Measurements from ENCODE around the gene NOP9. TPM values are rescaled to one million over a fixed set of nuclear protein-coding genes. Genes with fewer than 3 reads are reported as not detected.

Gene NOP9
- total and polyA plus RNA-seq, 2 experiments from 2014 or later = 2.5 to 23.7 TPM

GRCh38 chr14:24307156-24307574, 7.5 kb downstream of the NOP9 start:
- H3K9me2 ChIP-seq (ENCODE audit: insufficient read depth) = no peaks in the 10 kb centered on the region
- H4K20me1 ChIP-seq (ENCODE audit: insufficient read depth) = no peaks in the 10 kb centered on the region
- no peak overlapping the region for H3K9ac ChIP-seq
- peaks cover 15% of the 10 kb centered on the region for H3K4me1 ChIP-seq (ENCODE audit: insufficient read depth)
- no peaks in the 10 kb centered on the region for H3K9me3 ChIP-seq (ENCODE audit: low read depth)
- no peaks in the 10 kb centered on the region for H3K27me3 ChIP-seq (replicated peaks; ENCODE audit: insufficient read depth)
- TF ChIP-seq EZH2 (IDR thresholded peaks at IDR 0.05; ENCODE audit: insufficient read depth, poor library complexity, severe bottlenecking) (no peak), EZH2phosphoT487 (IDR thresholded peaks at IDR 0.05; ENCODE audit: insufficient read depth, low read depth) (no peak)
- no peak overlapping the region for H2AFZ ChIP-seq
- H3K36me3 ChIP-seq (ENCODE audit: low read depth) = peaks cover 14% of the 10 kb centered on the region; the same call in 1 of the 2 replicates
- 0 out of 2 replicates have a peak, but pooled peaks cover 1% of the 10 kb centered on the region for H3K79me2 ChIP-seq (ENCODE audit: insufficient read depth)
- no peak overlapping the region for H3K4me3 ChIP-seq
- 88 to 90% methylated on average over 10 to 11 of the region's 11 CpGs for WGBS, 2 experiments (ENCODE audit: low coverage in 1 of 2, low lambda C conversion rate in 2 of 2, missing lambda C conversion rate in 2 of 2)
- H3K4me2 ChIP-seq (ENCODE audit: unreplicated experiment) = no peak overlapping the region
- H3K27ac ChIP-seq = no peak overlapping the region
- no peak for DNase-seq
- peaks cover 8% of the 10 kb centered on the region; the same call in 1 of the 2 replicates for H3F3A ChIP-seq (ENCODE audit: insufficient read depth)
- in situ Hi-C loops (cut with MboI) = no loop called here

- 61 to 66% methylated on average over 6 of the region's 6 CpGs for WGBS, 2 experiments (ENCODE audit: low coverage in 1 of 2, low lambda C conversion rate in 2 of 2, missing lambda C conversion rate in 2 of 2)
- H3K9me3 ChIP-seq (ENCODE audit: low read depth) = no peaks in the 10 kb centered on the region
- H3K36me3 ChIP-seq (ENCODE audit: low read depth) = peaks cover 10% of the 10 kb centered on the region; the same call in 1 of the 2 replicates
- H2AFZ ChIP-seq = no peak within 1 kb of the TSS
- peaks cover 15% of the 10 kb centered on the region for H3K4me1 ChIP-seq (ENCODE audit: insufficient read depth)
- H3K9ac ChIP-seq = no peak within 1 kb of the TSS
- no peak within 1 kb of the TSS for H3K4me2 ChIP-seq (ENCODE audit: unreplicated experiment)
- DNase-seq = peak; percentile 75
- H3F3A ChIP-seq (ENCODE audit: insufficient read depth) = peaks cover 8% of the 10 kb centered on the region; the same call in 1 of the 2 replicates
- no peaks in the 10 kb centered on the region for H3K79me2 ChIP-seq (ENCODE audit: insufficient read depth)
- in situ Hi-C loops (cut with MboI) = no loop called here
- no peaks in the 10 kb centered on the region for H3K9me2 ChIP-seq (ENCODE audit: insufficient read depth)
- no peaks in the 10 kb centered on the region for H3K27me3 ChIP-seq (replicated peaks; ENCODE audit: insufficient read depth)
- H3K27ac ChIP-seq = no peak within 1 kb of the TSS
- no peaks in the 10 kb centered on the region for H4K20me1 ChIP-seq (ENCODE audit: insufficient read depth)
- H3K4me3 ChIP-seq = no peak within 1 kb of the TSS
- TF ChIP-seq EZH2 (IDR thresholded peaks at IDR 0.05; ENCODE audit: insufficient read depth, poor library complexity, severe bottlenecking) (no peak), EZH2phosphoT487 (IDR thresholded peaks at IDR 0.05; ENCODE audit: insufficient read depth, low read depth) (no peak)
These were observed 8.1 kb downstream of the NOP9 start, which contains the start of gene CIDEB for GRCh38 chr14:24307575-24308341. CIDEB (minus strand) TSS chr14:24307977; CDS start chr14:24307858, 119 bp downstream.

- WGBS, 2 experiments (ENCODE audit: low coverage in 1 of 2, low lambda C conversion rate in 2 of 2, missing lambda C conversion rate in 2 of 2) = 73 to 76% methylated on average over 7 of the region's 7 CpGs
- no peaks in the 10 kb centered on the region for H4K20me1 ChIP-seq (ENCODE audit: insufficient read depth)
- H3K79me2 ChIP-seq (ENCODE audit: insufficient read depth) = no peaks in the 10 kb centered on the region
- in situ Hi-C loops (cut with MboI) = no loop called here
- peaks cover 15% of the 10 kb centered on the region for H3K4me1 ChIP-seq (ENCODE audit: insufficient read depth)
- no peak overlapping the region for H3K9ac ChIP-seq
- H3F3A ChIP-seq (ENCODE audit: insufficient read depth) = peaks cover 8% of the 10 kb centered on the region; the same call in 1 of the 2 replicates
- no peak for TF ChIP-seq EZH2phosphoT487 (IDR thresholded peaks at IDR 0.05; ENCODE audit: insufficient read depth, low read depth)
- no peak for TF ChIP-seq EZH2 (IDR thresholded peaks at IDR 0.05; ENCODE audit: insufficient read depth, poor library complexity, severe bottlenecking)
- no peak overlapping the region for H3K4me3 ChIP-seq
- H2AFZ ChIP-seq = no peak overlapping the region
- H3K9me3 ChIP-seq (ENCODE audit: low read depth) = no peaks in the 10 kb centered on the region
- DNase-seq = no peak
- no peaks in the 10 kb centered on the region for H3K9me2 ChIP-seq (ENCODE audit: insufficient read depth)
- H3K4me2 ChIP-seq (ENCODE audit: unreplicated experiment) = no peak overlapping the region
- H3K36me3 ChIP-seq (ENCODE audit: low read depth) = peaks cover 5% of the 10 kb centered on the region; the same call in 1 of the 2 replicates
- H3K27ac ChIP-seq = no peak overlapping the region
- no peaks in the 10 kb centered on the region for H3K27me3 ChIP-seq (replicated peaks; ENCODE audit: insufficient read depth)
These were observed 8.9 kb downstream of the NOP9 start for GRCh38 chr14:24308342-24309124.

- H3K27me3 ChIP-seq (replicated peaks; ENCODE audit: insufficient read depth) = no peaks in the 10 kb centered on the region
- peak within 1 kb of the TSS; percentile 66 for H2AFZ ChIP-seq
- peaks cover 15% of the 10 kb centered on the region for H3K4me1 ChIP-seq (ENCODE audit: insufficient read depth)
- H4K20me1 ChIP-seq (ENCODE audit: insufficient read depth) = no peaks in the 10 kb centered on the region
- 68 to 84% methylated on average over 5 of the region's 5 CpGs for WGBS, 2 experiments (ENCODE audit: low coverage in 1 of 2, low lambda C conversion rate in 2 of 2, missing lambda C conversion rate in 2 of 2)
- H3K79me2 ChIP-seq (ENCODE audit: insufficient read depth) = no peaks in the 10 kb centered on the region
- H3K9ac ChIP-seq = peak within 1 kb of the TSS; percentile 52
- no peaks in the 10 kb centered on the region for H3K9me3 ChIP-seq (ENCODE audit: low read depth)
- peak within 1 kb of the TSS; percentile 27 for H3K4me2 ChIP-seq (ENCODE audit: unreplicated experiment)
- in situ Hi-C loops (cut with MboI) = no loop called here
- H3K9me2 ChIP-seq (ENCODE audit: insufficient read depth) = no peaks in the 10 kb centered on the region
- peaks cover 8% of the 10 kb centered on the region; the same call in 1 of the 2 replicates for H3F3A ChIP-seq (ENCODE audit: insufficient read depth)
- no peak for TF ChIP-seq EZH2phosphoT487 (IDR thresholded peaks at IDR 0.05; ENCODE audit: insufficient read depth, low read depth)
- no peak for TF ChIP-seq EZH2 (IDR thresholded peaks at IDR 0.05; ENCODE audit: insufficient read depth, poor library complexity, severe bottlenecking)
- no peaks in the 10 kb centered on the region; the same call in 1 of the 2 replicates for H3K36me3 ChIP-seq (ENCODE audit: low read depth)
- H3K4me3 ChIP-seq = peak within 1 kb of the TSS; percentile 59
- DNase-seq = no peak
- no peak within 1 kb of the TSS for H3K27ac ChIP-seq
These were observed 10.1 kb downstream of the NOP9 start, which contains the start of gene LTB4R2 for GRCh38 chr14:24309538-24310264. LTB4R2 (plus strand) TSS chr14:24310140; CDS start chr14:24310665, 525 bp downstream.

All from GM23248 (cell line).